ENCODE results near the gene EIF6.

DNA sequence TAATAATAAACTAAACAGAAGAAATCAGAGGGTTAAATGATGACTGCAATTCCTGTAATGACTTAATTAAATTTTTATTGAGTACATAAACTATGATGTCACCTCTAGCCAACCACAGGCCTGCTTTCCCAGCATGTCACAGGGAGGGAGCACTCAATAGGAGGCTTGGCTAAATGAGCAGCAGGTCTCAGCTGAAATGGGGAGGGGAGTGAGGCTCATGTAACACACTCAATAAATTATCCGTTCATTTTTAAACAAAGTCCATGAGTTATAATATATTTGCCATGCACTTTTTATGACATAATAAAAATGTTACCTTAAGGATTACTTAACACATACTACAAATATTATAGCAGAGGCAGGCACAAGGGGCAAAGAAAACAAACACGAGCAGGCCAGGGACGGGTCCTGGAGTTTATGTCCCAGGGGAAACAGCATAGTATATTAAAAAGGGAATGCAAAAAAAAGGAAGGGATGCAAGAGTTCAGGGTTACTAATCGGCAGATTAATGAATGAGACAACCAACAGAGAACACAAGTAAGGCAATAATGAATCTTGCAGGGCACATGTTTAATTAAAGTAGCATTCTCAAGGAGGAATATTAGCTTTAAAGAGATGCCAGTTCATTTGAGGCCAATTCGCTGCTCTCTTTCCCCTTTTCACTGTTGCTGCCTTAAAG is 34.8 kb upstream of the EIF6 start:
- TF ChIP-seq RAD21 (conservative IDR thresholded peaks at IDR 0.05) (no peak), POLR2AphosphoS5 (IDR thresholded peaks at IDR 0.05) (no peak), EP300 (conservative IDR thresholded peaks at IDR 0.05; ENCODE audit: poor library complexity, severe bottlenecking) (no peak)
- TF ChIP-seq, protein P1, sequence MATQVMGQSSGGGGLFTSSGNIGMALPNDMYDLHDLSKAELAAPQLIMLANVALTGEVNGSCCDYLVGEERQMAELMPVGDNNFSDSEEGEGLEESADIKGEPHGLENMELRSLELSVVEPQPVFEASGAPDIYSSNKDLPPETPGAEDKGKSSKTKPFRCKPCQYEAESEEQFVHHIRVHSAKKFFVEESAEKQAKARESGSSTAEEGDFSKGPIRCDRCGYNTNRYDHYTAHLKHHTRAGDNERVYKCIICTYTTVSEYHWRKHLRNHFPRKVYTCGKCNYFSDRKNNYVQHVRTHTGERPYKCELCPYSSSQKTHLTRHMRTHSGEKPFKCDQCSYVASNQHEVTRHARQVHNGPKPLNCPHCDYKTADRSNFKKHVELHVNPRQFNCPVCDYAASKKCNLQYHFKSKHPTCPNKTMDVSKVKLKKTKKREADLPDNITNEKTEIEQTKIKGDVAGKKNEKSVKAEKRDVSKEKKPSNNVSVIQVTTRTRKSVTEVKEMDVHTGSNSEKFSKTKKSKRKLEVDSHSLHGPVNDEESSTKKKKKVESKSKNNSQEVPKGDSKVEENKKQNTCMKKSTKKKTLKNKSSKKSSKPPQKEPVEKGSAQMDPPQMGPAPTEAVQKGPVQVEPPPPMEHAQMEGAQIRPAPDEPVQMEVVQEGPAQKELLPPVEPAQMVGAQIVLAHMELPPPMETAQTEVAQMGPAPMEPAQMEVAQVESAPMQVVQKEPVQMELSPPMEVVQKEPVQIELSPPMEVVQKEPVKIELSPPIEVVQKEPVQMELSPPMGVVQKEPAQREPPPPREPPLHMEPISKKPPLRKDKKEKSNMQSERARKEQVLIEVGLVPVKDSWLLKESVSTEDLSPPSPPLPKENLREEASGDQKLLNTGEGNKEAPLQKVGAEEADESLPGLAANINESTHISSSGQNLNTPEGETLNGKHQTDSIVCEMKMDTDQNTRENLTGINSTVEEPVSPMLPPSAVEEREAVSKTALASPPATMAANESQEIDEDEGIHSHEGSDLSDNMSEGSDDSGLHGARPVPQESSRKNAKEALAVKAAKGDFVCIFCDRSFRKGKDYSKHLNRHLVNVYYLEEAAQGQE (IDR thresholded peaks at IDR 0.05; ENCODE audit: borderline replicate concordance): no peak
- TF ChIP-seq, protein P2, sequence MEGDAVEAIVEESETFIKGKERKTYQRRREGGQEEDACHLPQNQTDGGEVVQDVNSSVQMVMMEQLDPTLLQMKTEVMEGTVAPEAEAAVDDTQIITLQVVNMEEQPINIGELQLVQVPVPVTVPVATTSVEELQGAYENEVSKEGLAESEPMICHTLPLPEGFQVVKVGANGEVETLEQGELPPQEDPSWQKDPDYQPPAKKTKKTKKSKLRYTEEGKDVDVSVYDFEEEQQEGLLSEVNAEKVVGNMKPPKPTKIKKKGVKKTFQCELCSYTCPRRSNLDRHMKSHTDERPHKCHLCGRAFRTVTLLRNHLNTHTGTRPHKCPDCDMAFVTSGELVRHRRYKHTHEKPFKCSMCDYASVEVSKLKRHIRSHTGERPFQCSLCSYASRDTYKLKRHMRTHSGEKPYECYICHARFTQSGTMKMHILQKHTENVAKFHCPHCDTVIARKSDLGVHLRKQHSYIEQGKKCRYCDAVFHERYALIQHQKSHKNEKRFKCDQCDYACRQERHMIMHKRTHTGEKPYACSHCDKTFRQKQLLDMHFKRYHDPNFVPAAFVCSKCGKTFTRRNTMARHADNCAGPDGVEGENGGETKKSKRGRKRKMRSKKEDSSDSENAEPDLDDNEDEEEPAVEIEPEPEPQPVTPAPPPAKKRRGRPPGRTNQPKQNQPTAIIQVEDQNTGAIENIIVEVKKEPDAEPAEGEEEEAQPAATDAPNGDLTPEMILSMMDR (IDR thresholded peaks at IDR 0.05; ENCODE audit: poor library complexity, severe bottlenecking): no peak

Measured in neural cell (in vitro differentiated cells).